ENCODE measurements around the gene HARS2.
A peak's percentile ranks its signal among the peaks of the same experiment; 100 is the strongest.
"Not testable (repeated sequence)": the region's sequence is repeated elsewhere in the genome, so short reads cannot be mapped to it uniquely, and the experiment has no call there.

The HARS2 gene

GRCh38 chr5:140700177-140701144, 9.2 kb downstream of the HARS2 start, which contains the start of gene ZMAT2:
Gene ZMAT2, plus strand, starts transcription at chr5:140700447. Its CDS starts 14 bp downstream, at chr5:140700461.
- peak; percentile 86 for DNase-seq (ENCODE audit: low read depth)

- no peak for DNase-seq (ENCODE audit: low read depth)
These were observed 16.6 kb downstream of the HARS2 start for GRCh38 chr5:140707812-140708211.

GRCh38 chr5:140708787-140709186, 17.5 kb downstream of the HARS2 start:
- not testable (repeated sequence) for DNase-seq (ENCODE audit: low read depth)

GRCh38 chr5:140710899-140711552, 19.8 kb downstream of the HARS2 start:
- DNase-seq (ENCODE audit: low read depth): peak; percentile 85

GRCh38 chr5:140711794-140712193, 20.5 kb downstream of the HARS2 start:
- no peak for DNase-seq (ENCODE audit: low read depth)

- DNase-seq (ENCODE audit: low read depth): no peak
These were observed 22.4 kb downstream of the HARS2 start for GRCh38 chr5:140713562-140714094.

- DNase-seq (ENCODE audit: low read depth): not testable (repeated sequence)
These were observed 25.0 kb downstream of the HARS2 start for GRCh38 chr5:140716238-140716637.

GRCh38 chr5:140718266-140718592, 27.0 kb downstream of the HARS2 start:
- DNase-seq (ENCODE audit: low read depth): no peak

GRCh38 chr5:140720738-140721137, 29.5 kb downstream of the HARS2 start:
- not testable (repeated sequence) for DNase-seq (ENCODE audit: low read depth)

GRCh38 chr5:140721395-140721794, 30.1 kb downstream of the HARS2 start:
- not testable (repeated sequence) for DNase-seq (ENCODE audit: low read depth)

- peak; percentile 50 for DNase-seq (ENCODE audit: low read depth)
These were observed 34.7 kb downstream of the HARS2 start for GRCh38 chr5:140725799-140726471.

- no peak for DNase-seq (ENCODE audit: low read depth)
These were observed 41.8 kb downstream of the HARS2 start for GRCh38 chr5:140733098-140733497.

- no peak for DNase-seq (ENCODE audit: low read depth)
These were observed 43.1 kb downstream of the HARS2 start for GRCh38 chr5:140734354-140734753.

GRCh38 chr5:140737486-140737885, 46.2 kb downstream of the HARS2 start:
- DNase-seq (ENCODE audit: low read depth): no peak

GRCh38 chr5:140741967-140742366, 50.7 kb downstream of the HARS2 start:
- no peak for DNase-seq (ENCODE audit: low read depth)

Data from activated gamma-delta T cell treated with anti-CD3 and anti-CD28 coated beads, Interleukin-2, amount 50 U/mL, for 16 hours (primary cell).